HEK293 (cell line): Measurements from ENCODE around the gene CXXC4.

Source experiments
- BCL11B ChIP-seq: fragments of 450-650 bp; formaldehyde crosslinking; IDR thresholded peaks from 2 replicates; pipeline ENCODE4 v1.5.1; 2016; ENCODE audit warnings: low read depth, missing biosample characterization, missing genetic modification characterization
- EGR2 ChIP-seq: fragments of 450-650 bp; formaldehyde crosslinking; IDR thresholded peaks from 2 replicates; pipeline ENCODE4 v1.5.1; 2016; ENCODE audit warnings: low read depth, missing biosample characterization, missing genetic modification characterization
- FEZF1 ChIP-seq: fragments of 450-650 bp; formaldehyde crosslinking; IDR thresholded peaks from 2 replicates; pipeline ENCODE4 v1.5.1; 2016; ENCODE audit warnings: missing biosample characterization, missing genetic modification characterization
- HOXC10 ChIP-seq: sonication (generic); formaldehyde crosslinking; IDR thresholded peaks from 2 replicates; pipeline ENCODE4 v1.8.1; 2023; ENCODE audit warnings: mild to moderate bottlenecking, missing genetic modification reagents
- IKZF3 ChIP-seq: fragments of 450-650 bp; IDR thresholded peaks from 2 replicates; pipeline ENCODE4 v1.5.0; 2018; ENCODE audit warnings: missing biosample characterization, mild to moderate bottlenecking, missing genetic modification characterization, moderate library complexity
- MEIS1 ChIP-seq: sonication (generic); formaldehyde crosslinking; IDR thresholded peaks from 2 replicates; pipeline ENCODE4 v1.8.1; 2022; ENCODE audit warnings: missing genetic modification reagents, mild to moderate bottlenecking, borderline replicate concordance
- MYNN ChIP-seq: fragments of 450-650 bp; formaldehyde crosslinking; IDR thresholded peaks from 2 replicates; pipeline ENCODE4 v1.5.1; 2016; ENCODE audit warnings: missing biosample characterization, missing genetic modification characterization, borderline replicate concordance
- MZF1 ChIP-seq: fragments of 450-650 bp; formaldehyde crosslinking; IDR thresholded peaks from 2 replicates; pipeline ENCODE4 v1.5.1; 2017; ENCODE audit warnings: missing biosample characterization, missing genetic modification characterization, borderline replicate concordance
- PRDM1 ChIP-seq: fragments of 450-650 bp; formaldehyde crosslinking; IDR thresholded peaks from 2 replicates; pipeline ENCODE4; 2016; ENCODE audit warnings: missing biosample characterization, missing genetic modification characterization
- SETDB1 ChIP-seq: IDR thresholded peaks from one replicate; pipeline ENCODE4 v1.6.1; 2017; ENCODE audit warnings: mild to moderate bottlenecking, low read length, moderate library complexity, mixed read lengths; ENCODE audit not compliant: insufficient read length
- WT1 ChIP-seq: fragments of 450-650 bp; formaldehyde crosslinking; IDR thresholded peaks from 2 replicates; pipeline ENCODE4 v1.5.1; 2016; ENCODE audit warnings: missing biosample characterization, missing genetic modification characterization
- ZBTB21 ChIP-seq: fragments of 450-650 bp; formaldehyde crosslinking; IDR thresholded peaks from 2 replicates; pipeline ENCODE4 v1.5.1; 2017; ENCODE audit warnings: missing biosample characterization, missing genetic modification characterization
- ZBTB8A ChIP-seq: fragments of 450-650 bp; formaldehyde crosslinking; IDR thresholded peaks from 2 replicates; pipeline ENCODE4 v1.5.1; 2016; ENCODE audit warnings: missing biosample characterization, missing genetic modification characterization
- ZEB2 ChIP-seq: fragments of 450-650 bp; formaldehyde crosslinking; IDR thresholded peaks from 2 replicates; pipeline ENCODE4 v1.5.1; 2016; ENCODE audit warnings: missing biosample characterization, missing genetic modification characterization
- ZIC2 ChIP-seq: fragments of 450-650 bp; formaldehyde crosslinking; IDR thresholded peaks from 2 replicates; pipeline ENCODE4 v1.5.1; 2016; ENCODE audit warnings: missing biosample characterization, missing genetic modification characterization
- ZNF121 ChIP-seq: fragments of 450-650 bp; formaldehyde crosslinking; IDR thresholded peaks from 2 replicates; pipeline ENCODE4 v1.5.1; 2016; ENCODE audit warnings: missing biosample characterization, missing genetic modification characterization
- ZNF174 ChIP-seq: fragments of 450-650 bp; formaldehyde crosslinking; IDR thresholded peaks from 2 replicates; pipeline ENCODE4 v1.5.0; 2017; ENCODE audit warnings: missing biosample characterization, mild to moderate bottlenecking, missing genetic modification characterization
- ZNF354C ChIP-seq: fragments of 450-650 bp; formaldehyde crosslinking; IDR thresholded peaks from 2 replicates; pipeline ENCODE4 v1.5.1; 2016; ENCODE audit warnings: missing biosample characterization, missing genetic modification characterization, low read depth, borderline replicate concordance
- ZNF37A ChIP-seq: fragments of 450-650 bp; IDR thresholded peaks from 2 replicates; pipeline ENCODE4 v1.5.1; 2018; ENCODE audit warnings: missing biosample characterization, missing genetic modification characterization
- ZNF501 ChIP-seq: fragments of 450-650 bp; formaldehyde crosslinking; IDR thresholded peaks from 2 replicates; pipeline ENCODE4 v1.5.1; 2016; ENCODE audit warnings: missing biosample characterization, missing genetic modification characterization
- ZNF510 ChIP-seq: fragments of 450-650 bp; formaldehyde crosslinking; IDR thresholded peaks from 2 replicates; pipeline ENCODE4 v1.5.1; 2018; ENCODE audit warnings: mild to moderate bottlenecking, missing genetic modification characterization, missing biosample characterization; ENCODE audit not compliant: insufficient replicate concordance
- ZNF529 ChIP-seq: fragments of 450-650 bp; formaldehyde crosslinking; IDR thresholded peaks from 2 replicates; pipeline ENCODE4 v1.5.1; 2017; ENCODE audit warnings: missing genetic modification characterization, missing biosample characterization; ENCODE audit not compliant: insufficient replicate concordance
- ZNF560 ChIP-seq: fragments of 450-650 bp; formaldehyde crosslinking; IDR thresholded peaks from 2 replicates; pipeline ENCODE4 v1.5.1; 2017; ENCODE audit warnings: missing biosample characterization, missing genetic modification characterization, borderline replicate concordance
- ZNF561 ChIP-seq: fragments of 450-650 bp; IDR thresholded peaks from 2 replicates; pipeline ENCODE4 v1.5.1; 2018; ENCODE audit warnings: missing biosample characterization, missing genetic modification characterization, borderline replicate concordance
- ZNF600 ChIP-seq: fragments of 450-650 bp; formaldehyde crosslinking; IDR thresholded peaks from 2 replicates; pipeline ENCODE4 v1.5.1; 2016; ENCODE audit warnings: missing biosample characterization, missing genetic modification characterization
- ZNF610 ChIP-seq: fragments of 450-650 bp; formaldehyde crosslinking; IDR thresholded peaks from 2 replicates; pipeline ENCODE4 v1.5.1; 2016; ENCODE audit warnings: missing biosample characterization, missing genetic modification characterization, borderline replicate concordance
- ZNF701 ChIP-seq: fragments of 450-650 bp; formaldehyde crosslinking; IDR thresholded peaks from 2 replicates; pipeline ENCODE4 v1.5.1; 2016; ENCODE audit warnings: missing biosample characterization, missing genetic modification characterization
- ZNF747 ChIP-seq: fragments of 450-650 bp; formaldehyde crosslinking; IDR thresholded peaks from 2 replicates; pipeline ENCODE4 v1.5.1; 2016; ENCODE audit warnings: missing biosample characterization, missing genetic modification characterization
- ZSCAN16 ChIP-seq: fragments of 450-650 bp; formaldehyde crosslinking; IDR thresholded peaks from 2 replicates; pipeline ENCODE4 v1.5.1; 2016; ENCODE audit warnings: missing biosample characterization, missing genetic modification characterization
- TF ChIP-seq, protein P1 (sequence below): fragments of 450-650 bp; formaldehyde crosslinking; IDR thresholded peaks from 2 replicates; pipeline ENCODE4 v1.5.1; 2016; ENCODE audit warnings: missing biosample characterization, missing genetic modification characterization
- TF ChIP-seq, protein P2 (sequence below): sonication (generic); formaldehyde crosslinking; IDR thresholded peaks from 2 replicates; pipeline ENCODE4 v1.8.1; 2022; ENCODE audit warnings: mild to moderate bottlenecking, moderate library complexity, missing genetic modification reagents
- TF ChIP-seq, protein P3 (sequence below): fragments of 450-650 bp; formaldehyde crosslinking; IDR thresholded peaks from 2 replicates; pipeline ENCODE4 v1.5.1; 2016; ENCODE audit warnings: missing biosample characterization, missing genetic modification characterization
- TF ChIP-seq, protein P4 (sequence below): fragments of 450-650 bp; formaldehyde crosslinking; IDR thresholded peaks from 2 replicates; pipeline ENCODE4 v1.5.1; 2016; ENCODE audit warnings: missing biosample characterization, missing genetic modification characterization
- TF ChIP-seq, protein P5 (sequence below): fragments of 450-650 bp; formaldehyde crosslinking; IDR thresholded peaks from 2 replicates; pipeline ENCODE4 v1.5.1; 2016; ENCODE audit warnings: missing biosample characterization, missing genetic modification characterization
- TF ChIP-seq, protein P6 (sequence below): fragments of 450-650 bp; IDR thresholded peaks from 2 replicates; pipeline ENCODE4 v1.5.1; 2018; ENCODE audit warnings: missing biosample characterization, mild to moderate bottlenecking, missing genetic modification characterization

Gene CXXC4

DNA sequence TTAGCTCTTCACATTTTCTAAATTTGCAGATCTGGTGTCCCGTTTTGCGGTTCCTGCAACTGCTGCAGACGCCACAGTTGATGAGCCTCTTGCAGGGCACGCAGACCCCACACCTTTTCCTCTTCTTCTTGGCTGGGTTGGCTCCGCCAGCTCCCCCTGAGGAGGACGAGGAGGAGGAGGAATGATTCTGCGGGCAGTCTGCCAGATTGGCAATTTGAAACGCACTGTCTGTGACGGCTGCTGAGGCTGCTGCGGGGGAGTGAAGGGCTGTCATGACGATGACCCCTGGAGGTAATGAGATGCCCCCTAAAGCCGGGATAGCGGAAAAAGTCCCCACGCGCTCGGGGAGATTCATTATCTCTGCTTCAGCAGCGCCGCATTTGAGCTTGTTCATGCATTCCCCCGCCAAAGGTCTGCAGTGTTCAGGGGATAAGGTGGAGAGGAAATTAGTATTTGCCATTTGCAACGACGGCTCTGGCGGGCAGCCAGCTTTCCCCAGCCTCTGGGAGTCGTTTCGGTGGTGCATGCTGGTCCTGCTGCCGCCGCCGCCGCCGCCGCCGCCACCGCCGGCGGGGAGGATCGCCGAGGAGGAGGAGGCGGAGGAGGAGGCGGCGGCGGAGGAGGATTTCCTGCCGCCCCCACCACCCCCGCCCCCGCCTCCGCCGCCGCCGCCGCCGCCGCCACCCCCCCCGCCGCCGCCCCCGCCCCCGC, 3.8 kb downstream of the CXXC4 start (continued):
- TF ChIP-seq, protein P1, sequence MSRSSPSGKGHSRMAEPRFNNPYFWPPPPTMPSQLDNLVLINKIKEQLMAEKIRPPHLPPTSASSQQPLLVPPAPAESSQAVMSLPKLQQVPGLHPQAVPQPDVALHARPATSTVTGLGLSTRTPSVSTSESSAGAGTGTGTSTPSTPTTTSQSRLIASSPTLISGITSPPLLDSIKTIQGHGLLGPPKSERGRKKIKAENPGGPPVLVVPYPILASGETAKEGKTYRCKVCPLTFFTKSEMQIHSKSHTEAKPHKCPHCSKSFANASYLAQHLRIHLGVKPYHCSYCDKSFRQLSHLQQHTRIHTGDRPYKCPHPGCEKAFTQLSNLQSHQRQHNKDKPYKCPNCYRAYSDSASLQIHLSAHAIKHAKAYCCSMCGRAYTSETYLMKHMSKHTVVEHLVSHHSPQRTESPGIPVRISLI (tag by site-specific recombination) = no peak
- no peak for TF ChIP-seq ZBTB8A (tag by site-specific recombination)
- TF ChIP-seq, protein P2, sequence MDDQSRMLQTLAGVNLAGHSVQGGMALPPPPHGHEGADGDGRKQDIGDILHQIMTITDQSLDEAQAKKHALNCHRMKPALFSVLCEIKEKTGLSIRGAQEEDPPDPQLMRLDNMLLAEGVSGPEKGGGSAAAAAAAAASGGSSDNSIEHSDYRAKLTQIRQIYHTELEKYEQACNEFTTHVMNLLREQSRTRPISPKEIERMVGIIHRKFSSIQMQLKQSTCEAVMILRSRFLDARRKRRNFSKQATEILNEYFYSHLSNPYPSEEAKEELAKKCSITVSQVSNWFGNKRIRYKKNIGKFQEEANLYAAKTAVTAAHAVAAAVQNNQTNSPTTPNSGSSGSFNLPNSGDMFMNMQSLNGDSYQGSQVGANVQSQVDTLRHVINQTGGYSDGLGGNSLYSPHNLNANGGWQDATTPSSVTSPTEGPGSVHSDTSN (CRISPR knock-in tag) = no peak
- TF ChIP-seq PRDM1 = no peak
- TF ChIP-seq ZNF561 (tag by site-specific recombination) = 0 out of 2 replicates have a peak, but pooled peaks have one; percentile 19
- no peak for TF ChIP-seq ZIC2 (tag by site-specific recombination)
- no peak for TF ChIP-seq SETDB1
- no peak for TF ChIP-seq ZNF701 (tag by site-specific recombination)
- peak; percentile 68 for TF ChIP-seq WT1
- 0 out of 2 replicates have a peak, but pooled peaks have one; percentile 21 for TF ChIP-seq ZNF600 (tag by site-specific recombination)
- TF ChIP-seq HOXC10 (CRISPR knock-in tag) = no peak
- TF ChIP-seq ZNF610 (tag by site-specific recombination) = no peak
- no peak for TF ChIP-seq ZNF174
- peak; percentile 30; the same call in 1 of the 2 replicates for TF ChIP-seq IKZF3 (tag by site-specific recombination)
- peak; percentile 56 for TF ChIP-seq EGR2 (tag by site-specific recombination)
- TF ChIP-seq ZNF501 (tag by site-specific recombination) = no peak
- TF ChIP-seq, protein P3, sequence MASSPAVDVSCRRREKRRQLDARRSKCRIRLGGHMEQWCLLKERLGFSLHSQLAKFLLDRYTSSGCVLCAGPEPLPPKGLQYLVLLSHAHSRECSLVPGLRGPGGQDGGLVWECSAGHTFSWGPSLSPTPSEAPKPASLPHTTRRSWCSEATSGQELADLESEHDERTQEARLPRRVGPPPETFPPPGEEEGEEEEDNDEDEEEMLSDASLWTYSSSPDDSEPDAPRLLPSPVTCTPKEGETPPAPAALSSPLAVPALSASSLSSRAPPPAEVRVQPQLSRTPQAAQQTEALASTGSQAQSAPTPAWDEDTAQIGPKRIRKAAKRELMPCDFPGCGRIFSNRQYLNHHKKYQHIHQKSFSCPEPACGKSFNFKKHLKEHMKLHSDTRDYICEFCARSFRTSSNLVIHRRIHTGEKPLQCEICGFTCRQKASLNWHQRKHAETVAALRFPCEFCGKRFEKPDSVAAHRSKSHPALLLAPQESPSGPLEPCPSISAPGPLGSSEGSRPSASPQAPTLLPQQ (tag by site-specific recombination) = no peak
- TF ChIP-seq ZNF529 (tag by site-specific recombination) = no peak
- TF ChIP-seq ZBTB21 (tag by site-specific recombination) = no peak
- no peak for TF ChIP-seq ZNF37A (tag by site-specific recombination)
- TF ChIP-seq, protein P4, sequence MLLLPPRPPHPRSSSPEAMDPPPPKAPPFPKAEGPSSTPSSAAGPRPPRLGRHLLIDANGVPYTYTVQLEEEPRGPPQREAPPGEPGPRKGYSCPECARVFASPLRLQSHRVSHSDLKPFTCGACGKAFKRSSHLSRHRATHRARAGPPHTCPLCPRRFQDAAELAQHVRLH = no peak
- TF ChIP-seq MEIS1 = no peak
- peak; percentile 76 for TF ChIP-seq MZF1 (tag by site-specific recombination)
- TF ChIP-seq, protein P5, sequence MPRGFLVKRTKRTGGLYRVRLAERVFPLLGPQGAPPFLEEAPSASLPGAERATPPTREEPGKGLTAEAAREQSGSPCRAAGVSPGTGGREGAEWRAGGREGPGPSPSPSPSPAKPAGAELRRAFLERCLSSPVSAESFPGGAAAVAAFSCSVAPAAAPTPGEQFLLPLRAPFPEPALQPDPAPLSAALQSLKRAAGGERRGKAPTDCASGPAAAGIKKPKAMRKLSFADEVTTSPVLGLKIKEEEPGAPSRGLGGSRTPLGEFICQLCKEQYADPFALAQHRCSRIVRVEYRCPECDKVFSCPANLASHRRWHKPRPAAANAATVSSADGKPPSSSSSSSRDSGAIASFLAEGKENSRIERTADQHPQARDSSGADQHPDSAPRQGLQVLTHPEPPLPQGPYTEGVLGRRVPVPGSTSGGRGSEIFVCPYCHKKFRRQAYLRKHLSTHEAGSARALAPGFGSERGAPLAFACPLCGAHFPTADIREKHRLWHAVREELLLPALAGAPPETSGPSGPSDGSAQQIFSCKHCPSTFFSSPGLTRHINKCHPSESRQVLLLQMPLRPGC = no peak
- TF ChIP-seq ZNF354C = no peak
- TF ChIP-seq ZSCAN16 (tag by site-specific recombination) = no peak
- TF ChIP-seq FEZF1 (tag by site-specific recombination) = peak; percentile 23; the same call in 1 of the 2 replicates
- no peak for TF ChIP-seq ZNF747
- TF ChIP-seq ZNF560 (tag by site-specific recombination) = no peak
- no peak for TF ChIP-seq BCL11B (tag by site-specific recombination)
- TF ChIP-seq, protein P6, sequence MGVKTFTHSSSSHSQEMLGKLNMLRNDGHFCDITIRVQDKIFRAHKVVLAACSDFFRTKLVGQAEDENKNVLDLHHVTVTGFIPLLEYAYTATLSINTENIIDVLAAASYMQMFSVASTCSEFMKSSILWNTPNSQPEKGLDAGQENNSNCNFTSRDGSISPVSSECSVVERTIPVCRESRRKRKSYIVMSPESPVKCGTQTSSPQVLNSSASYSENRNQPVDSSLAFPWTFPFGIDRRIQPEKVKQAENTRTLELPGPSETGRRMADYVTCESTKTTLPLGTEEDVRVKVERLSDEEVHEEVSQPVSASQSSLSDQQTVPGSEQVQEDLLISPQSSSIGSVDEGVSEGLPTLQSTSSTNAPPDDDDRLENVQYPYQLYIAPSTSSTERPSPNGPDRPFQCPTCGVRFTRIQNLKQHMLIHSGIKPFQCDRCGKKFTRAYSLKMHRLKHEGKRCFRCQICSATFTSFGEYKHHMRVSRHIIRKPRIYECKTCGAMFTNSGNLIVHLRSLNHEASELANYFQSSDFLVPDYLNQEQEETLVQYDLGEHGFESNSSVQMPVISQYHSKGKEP (tag by site-specific recombination) = peak; percentile 92
- no peak for TF ChIP-seq ZNF121 (tag by site-specific recombination)
- TF ChIP-seq ZNF510 (tag by site-specific recombination) = no peak
- no peak for TF ChIP-seq MYNN
- peak; percentile 82 for TF ChIP-seq ZEB2 (tag by site-specific recombination)
